ENCODE results near the gene OPRM1. TPM values are rescaled to one million over a fixed set of nuclear protein-coding genes. Genes with fewer than 3 reads are reported as not detected.

OPRM1 gene
- total and polyA plus RNA-seq, 2 donors from 2014 or later: not detected

DNA sequence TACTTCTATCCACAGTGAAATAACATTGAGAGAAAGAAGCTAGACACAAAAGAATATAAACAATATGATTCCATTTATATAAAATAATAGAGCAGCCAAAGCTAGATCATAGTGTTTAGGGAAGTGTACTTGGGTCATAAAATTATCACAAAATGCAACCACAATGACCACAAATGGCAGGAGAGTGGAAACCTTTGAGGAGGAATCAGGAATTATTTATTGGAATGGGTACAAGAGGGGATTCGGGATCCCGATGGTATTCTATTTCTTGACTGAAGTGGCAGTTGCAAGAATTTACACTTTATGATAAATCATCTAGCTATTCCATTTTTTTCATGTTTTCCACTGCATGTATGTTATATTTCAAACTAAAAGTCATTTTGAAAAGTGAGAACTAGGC lies 241.5 kb downstream of the OPRM1 start:
- no peak overlapping the region for H3K9ac ChIP-seq (ENCODE audit: low read length in 3 of 3)
- no peak overlapping the region for H3K27ac ChIP-seq (ENCODE audit: low read depth in 2 of 2, low read length in 2 of 2)
- no peaks in the 10 kb centered on the region for H3K36me3 ChIP-seq (ENCODE audit: control insufficient read depth in 2 of 3, insufficient read depth in 3 of 3, low read length in 3 of 3)
- no peaks in the 10 kb centered on the region for H3K9me3 ChIP-seq (ENCODE audit: control insufficient read depth in 2 of 3, insufficient read depth in 1 of 3, low read length in 3 of 3)
- intact Hi-C loops (cut with DNase I): no loop called here
- TF ChIP-seq, protein P1, sequence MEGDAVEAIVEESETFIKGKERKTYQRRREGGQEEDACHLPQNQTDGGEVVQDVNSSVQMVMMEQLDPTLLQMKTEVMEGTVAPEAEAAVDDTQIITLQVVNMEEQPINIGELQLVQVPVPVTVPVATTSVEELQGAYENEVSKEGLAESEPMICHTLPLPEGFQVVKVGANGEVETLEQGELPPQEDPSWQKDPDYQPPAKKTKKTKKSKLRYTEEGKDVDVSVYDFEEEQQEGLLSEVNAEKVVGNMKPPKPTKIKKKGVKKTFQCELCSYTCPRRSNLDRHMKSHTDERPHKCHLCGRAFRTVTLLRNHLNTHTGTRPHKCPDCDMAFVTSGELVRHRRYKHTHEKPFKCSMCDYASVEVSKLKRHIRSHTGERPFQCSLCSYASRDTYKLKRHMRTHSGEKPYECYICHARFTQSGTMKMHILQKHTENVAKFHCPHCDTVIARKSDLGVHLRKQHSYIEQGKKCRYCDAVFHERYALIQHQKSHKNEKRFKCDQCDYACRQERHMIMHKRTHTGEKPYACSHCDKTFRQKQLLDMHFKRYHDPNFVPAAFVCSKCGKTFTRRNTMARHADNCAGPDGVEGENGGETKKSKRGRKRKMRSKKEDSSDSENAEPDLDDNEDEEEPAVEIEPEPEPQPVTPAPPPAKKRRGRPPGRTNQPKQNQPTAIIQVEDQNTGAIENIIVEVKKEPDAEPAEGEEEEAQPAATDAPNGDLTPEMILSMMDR (IDR thresholded peaks at IDR 0.05; ENCODE audit: borderline replicate concordance, extremely low read depth, insufficient read depth): no peak
- no peaks in the 10 kb centered on the region for H3K27me3 ChIP-seq (ENCODE audit: control insufficient read depth, insufficient read depth, low read length)
- no peaks in the 10 kb centered on the region for H3K4me1 ChIP-seq (ENCODE audit: control insufficient read depth in 2 of 3, insufficient read depth in 2 of 3, low read depth in 1 of 3, low read length in 3 of 3)
- no peak overlapping the region for H3K4me3 ChIP-seq (ENCODE audit: low read length in 3 of 3)
- FAIRE-seq (no peak), DNase-seq (no peak)

DNA sequence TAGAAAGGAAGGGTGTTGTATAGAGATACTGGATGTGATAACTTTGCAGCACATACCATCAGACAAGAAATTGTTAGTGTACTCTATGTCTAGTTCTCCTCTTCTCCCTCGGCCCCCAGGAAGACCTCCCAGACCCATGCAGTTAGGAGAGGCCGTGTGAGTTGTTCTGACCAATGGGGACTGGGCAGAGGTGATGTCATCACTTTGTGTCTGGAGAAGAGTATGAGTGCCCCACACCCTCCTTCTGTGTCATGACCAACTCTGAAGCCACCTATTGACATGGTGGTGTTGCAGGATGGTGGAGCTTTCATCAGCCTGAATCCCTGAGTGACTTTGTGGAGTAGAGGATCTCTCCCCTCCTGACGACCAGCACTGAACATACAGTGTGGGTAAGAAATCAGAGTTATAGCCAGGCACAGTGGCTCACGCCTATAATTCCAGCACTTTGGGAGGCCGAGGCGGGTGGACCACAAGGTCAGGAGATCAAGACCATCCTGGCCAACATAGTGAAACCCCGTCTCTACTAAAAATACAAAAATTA lies 245.3 kb downstream of the OPRM1 start:
- DNase-seq (no peak), FAIRE-seq (no peak)
- no peak overlapping the region for H3K27ac ChIP-seq (ENCODE audit: low read depth in 2 of 2, low read length in 2 of 2)
- H3K4me1 ChIP-seq (ENCODE audit: control insufficient read depth in 2 of 3, insufficient read depth in 2 of 3, low read depth in 1 of 3, low read length in 3 of 3): no peaks in the 10 kb centered on the region
- no peak overlapping the region for H3K9ac ChIP-seq (ENCODE audit: low read length in 3 of 3)
- no peak overlapping the region for H3K4me3 ChIP-seq (ENCODE audit: low read length in 3 of 3)
- intact Hi-C loops (cut with DNase I): no loop called here
- H3K9me3 ChIP-seq (ENCODE audit: control insufficient read depth in 2 of 3, insufficient read depth in 1 of 3, low read length in 3 of 3): no peaks in the 10 kb centered on the region
- no peaks in the 10 kb centered on the region for H3K27me3 ChIP-seq (ENCODE audit: control insufficient read depth, insufficient read depth, low read length)
- TF ChIP-seq, protein P1 (IDR thresholded peaks at IDR 0.05; ENCODE audit: borderline replicate concordance, extremely low read depth, insufficient read depth): no peak
- H3K36me3 ChIP-seq (ENCODE audit: control insufficient read depth in 2 of 3, insufficient read depth in 3 of 3, low read length in 3 of 3): no peaks in the 10 kb centered on the region

DNA sequence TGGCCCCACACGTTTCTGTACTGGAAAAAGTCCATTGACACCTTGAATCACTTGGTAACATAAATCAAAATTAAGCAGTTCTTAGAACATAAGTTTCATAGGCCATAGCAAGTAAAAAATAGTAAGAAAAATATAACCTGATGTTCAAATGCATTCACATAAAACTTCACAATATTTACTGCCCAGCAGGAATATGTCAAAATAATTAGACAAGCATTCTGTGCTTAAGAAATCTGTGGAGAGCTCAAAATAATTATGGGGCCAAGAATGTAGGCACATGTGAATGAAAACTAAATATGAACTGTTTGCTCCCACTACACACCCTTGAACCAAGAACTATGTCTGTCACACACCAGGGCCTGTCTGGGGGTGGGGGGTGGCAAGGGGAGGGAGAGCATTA lies 246.8 kb downstream of the OPRM1 start:
- H3K27me3 ChIP-seq (ENCODE audit: control insufficient read depth, insufficient read depth, low read length): no peaks in the 10 kb centered on the region
- H3K9me3 ChIP-seq (ENCODE audit: control insufficient read depth in 2 of 3, insufficient read depth in 1 of 3, low read length in 3 of 3): no peaks in the 10 kb centered on the region
- H3K4me1 ChIP-seq (ENCODE audit: control insufficient read depth in 2 of 3, insufficient read depth in 2 of 3, low read depth in 1 of 3, low read length in 3 of 3): peaks cover 0 to 3% (median 0%) of the 10 kb centered on the region in 3 donors
- DNase-seq (peak in 1 of 5 donors; percentile 60), FAIRE-seq (no peak)
- no peak overlapping the region for H3K9ac ChIP-seq (ENCODE audit: low read length in 3 of 3)
- TF ChIP-seq, protein P1 (IDR thresholded peaks at IDR 0.05; ENCODE audit: borderline replicate concordance, extremely low read depth, insufficient read depth): no peak
- intact Hi-C loops (cut with DNase I): no loop called here
- H3K4me3 ChIP-seq (ENCODE audit: low read length in 3 of 3): no peak overlapping the region
- no peak overlapping the region for H3K27ac ChIP-seq (ENCODE audit: low read depth in 2 of 2, low read length in 2 of 2)
- H3K36me3 ChIP-seq (ENCODE audit: control insufficient read depth in 2 of 3, insufficient read depth in 3 of 3, low read length in 3 of 3): no peaks in the 10 kb centered on the region
